Measurements from ENCODE around the gene ATP11A.
"Not testable (repeated sequence)": the region's sequence is repeated elsewhere in the genome, so short reads cannot be mapped to it uniquely, and the experiment has no call there.

ATP11A gene

GRCh38 chr13:112843392-112844111 is 153.7 kb downstream of the ATP11A start:
- DNase-seq: no peak

DNA sequence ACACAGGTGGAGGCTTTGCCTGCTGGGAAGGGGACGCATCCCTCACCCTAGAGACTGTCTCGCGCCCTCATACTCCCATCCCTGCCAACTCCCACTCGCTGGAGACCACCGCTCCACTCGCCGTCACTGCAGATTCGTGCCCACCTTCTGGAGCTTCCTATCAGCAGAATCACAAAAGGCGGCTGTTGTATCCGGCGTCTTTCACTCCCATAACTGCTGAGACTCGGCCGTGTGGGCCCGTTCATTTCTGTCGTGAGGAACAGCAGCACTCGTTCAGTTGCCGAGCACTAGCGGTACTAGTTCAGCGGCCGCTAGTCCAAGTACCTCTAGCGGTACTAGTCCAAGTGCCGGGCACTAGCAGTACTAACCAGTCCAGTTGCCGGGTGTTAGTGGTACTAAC is 154.6 kb downstream of the ATP11A start:
- no peak for DNase-seq

- DNase-seq: no peak
These were observed 155.0 kb downstream of the ATP11A start for GRCh38 chr13:112844879-112845278.

- DNase-seq: no peak
These were observed 155.8 kb downstream of the ATP11A start for GRCh38 chr13:112845511-112846144.

GRCh38 chr13:112846411-112847115 is 156.7 kb downstream of the ATP11A start:
- DNase-seq: no peak

DNA sequence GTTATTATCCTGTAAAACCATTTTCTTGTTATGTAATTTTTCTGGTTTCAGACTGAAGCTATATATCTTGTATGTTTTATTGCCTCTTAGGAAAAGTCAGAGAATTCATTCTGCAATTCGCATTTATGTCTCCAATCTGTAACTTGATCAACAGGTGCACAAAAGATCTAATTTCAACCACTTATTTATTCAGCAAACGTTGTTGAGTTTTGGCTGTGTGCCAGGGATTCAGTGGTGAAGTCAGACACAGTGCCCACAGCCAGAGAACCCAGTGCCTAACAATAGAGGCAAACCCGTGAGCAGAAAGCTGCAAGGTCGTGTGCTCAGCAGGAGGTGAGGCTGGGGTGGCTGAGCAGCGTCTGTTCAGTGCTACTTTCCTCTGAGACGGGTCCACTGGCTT is 159.7 kb downstream of the ATP11A start:
- DNase-seq: no peak

- DNase-seq: no peak
These were observed 160.4 kb downstream of the ATP11A start for GRCh38 chr13:112850273-112850672.

GRCh38 chr13:112851107-112852038 is 161.5 kb downstream of the ATP11A start:
- no peak for DNase-seq

DNA sequence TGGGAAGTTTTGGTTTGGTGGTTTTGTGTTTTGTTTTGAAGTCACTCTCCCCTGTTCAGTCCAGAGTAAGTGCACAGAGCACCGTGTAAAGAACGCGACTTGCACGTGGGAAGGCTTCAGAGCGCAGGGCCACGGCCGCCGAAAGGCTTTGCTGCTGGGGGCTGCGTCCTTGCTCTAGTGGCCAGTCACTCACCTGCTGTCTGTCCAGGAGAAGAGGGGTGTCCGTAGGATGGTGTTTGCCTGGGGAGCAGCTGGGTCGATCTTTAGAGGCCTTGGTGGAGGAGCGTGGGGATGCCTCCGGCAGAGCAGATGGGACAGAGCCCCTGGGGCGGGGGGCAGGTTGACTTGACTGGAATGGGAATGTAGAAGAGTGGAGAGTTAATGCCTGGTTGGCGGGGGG is 162.6 kb downstream of the ATP11A start:
- DNase-seq: no peak

- no peak for DNase-seq
These were observed 163.0 kb downstream of the ATP11A start for GRCh38 chr13:112852808-112853207.

DNA sequence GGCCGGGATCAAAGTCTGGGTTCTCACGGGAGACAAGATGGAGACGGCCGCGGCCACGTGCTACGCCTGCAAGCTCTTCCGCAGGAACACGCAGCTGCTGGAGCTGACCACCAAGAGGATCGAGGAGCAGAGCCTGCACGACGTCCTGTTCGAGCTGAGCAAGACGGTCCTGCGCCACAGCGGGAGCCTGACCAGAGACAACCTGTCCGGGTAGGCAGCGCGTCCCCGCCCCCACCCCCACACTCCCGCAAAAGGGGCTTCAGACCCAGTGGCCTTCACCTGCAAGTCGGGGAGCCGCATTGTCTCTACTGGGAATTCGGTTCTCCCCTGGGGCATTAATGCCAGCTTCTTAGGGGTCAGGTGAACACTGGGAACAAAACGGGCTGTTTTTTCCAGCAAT is 164.5 kb downstream of the ATP11A start:
- no peak for DNase-seq

- DNase-seq: no peak
These were observed 166.0 kb downstream of the ATP11A start for GRCh38 chr13:112855859-112856258.

- no peak for DNase-seq
These were observed 168.2 kb downstream of the ATP11A start for GRCh38 chr13:112857914-112858490.

DNA sequence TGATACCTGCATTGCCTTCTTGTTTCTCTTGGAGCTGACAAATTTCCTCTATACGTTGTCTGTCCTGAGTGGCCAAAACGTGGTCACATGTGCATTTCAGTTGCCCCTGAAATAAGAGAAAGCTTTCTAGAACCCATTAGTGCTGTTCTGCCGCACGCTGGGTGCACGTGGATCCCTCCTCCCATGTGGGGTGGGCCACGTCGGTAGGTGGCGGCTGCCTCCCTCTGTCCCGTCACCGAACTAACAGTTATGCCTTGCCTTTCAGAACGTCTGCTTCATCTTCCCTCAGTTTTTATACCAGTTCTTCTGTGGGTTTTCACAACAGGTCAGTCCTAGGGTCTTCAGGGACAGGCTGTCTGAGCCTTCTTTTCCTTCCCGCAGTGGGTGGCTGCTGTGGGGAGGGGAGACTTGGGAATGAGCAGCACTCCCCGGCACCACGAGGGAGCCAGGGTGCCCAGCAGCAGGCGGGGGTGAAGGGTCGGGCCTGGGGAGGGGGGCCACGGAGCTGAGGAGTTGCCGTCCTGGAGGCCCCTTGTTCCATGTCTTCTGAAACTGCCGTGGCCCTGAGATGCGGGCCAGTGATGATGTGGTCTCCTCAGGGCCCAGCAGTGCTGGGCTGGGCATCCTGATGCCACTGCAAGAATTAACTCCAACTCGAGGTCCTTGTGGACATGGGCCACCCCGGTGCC is 169.4 kb downstream of the ATP11A start:
- DNase-seq: no peak

DNA sequence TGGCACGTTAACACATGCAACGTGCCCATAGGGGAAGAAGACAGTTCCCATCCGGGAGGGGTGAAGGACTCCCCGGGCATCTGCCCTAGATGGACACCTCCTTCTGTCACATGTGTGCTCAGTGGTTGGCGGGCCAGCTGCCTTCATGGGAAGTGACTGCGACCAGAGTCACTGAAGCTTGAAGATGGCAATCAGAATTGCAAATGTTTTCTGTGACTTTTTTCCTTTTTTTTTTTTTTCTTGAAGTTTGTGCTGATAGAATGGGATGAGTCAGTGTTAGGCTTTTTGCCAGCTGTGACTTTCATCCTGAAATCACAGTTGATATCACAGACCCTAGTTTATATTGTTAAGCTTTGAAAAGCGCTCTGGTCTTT is 170.0 kb downstream of the ATP11A start:
- DNase-seq: no peak

GRCh38 chr13:112861876-112862615 is 172.2 kb downstream of the ATP11A start:
- no peak for DNase-seq

GRCh38 chr13:112863356-112863755 is 173.5 kb downstream of the ATP11A start:
- not testable (repeated sequence) for DNase-seq

- DNase-seq: not testable (repeated sequence)
These were observed 175.6 kb downstream of the ATP11A start for GRCh38 chr13:112865478-112865877.

DNA sequence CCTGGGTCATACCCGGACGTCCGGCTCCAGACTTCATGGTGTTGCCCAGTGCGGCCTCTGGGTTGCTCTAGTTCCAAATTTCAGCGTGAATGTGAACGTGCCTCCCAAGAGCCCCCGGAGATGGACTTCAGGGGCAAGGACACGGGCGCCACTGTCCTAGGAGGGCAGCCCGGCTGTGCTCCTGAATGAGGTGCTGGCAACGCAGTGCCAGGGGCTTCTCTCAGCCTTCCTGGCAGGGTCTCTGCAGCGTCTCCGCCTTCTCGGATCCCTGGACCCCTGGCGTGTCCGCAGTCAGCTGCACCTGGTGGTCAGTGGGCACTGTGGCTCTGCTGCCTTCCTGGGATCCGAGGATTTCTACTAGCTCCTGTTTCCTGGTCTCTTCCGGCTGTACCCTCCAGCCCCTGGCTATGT is 177.5 kb downstream of the ATP11A start:
- DNase-seq: no peak

DNA sequence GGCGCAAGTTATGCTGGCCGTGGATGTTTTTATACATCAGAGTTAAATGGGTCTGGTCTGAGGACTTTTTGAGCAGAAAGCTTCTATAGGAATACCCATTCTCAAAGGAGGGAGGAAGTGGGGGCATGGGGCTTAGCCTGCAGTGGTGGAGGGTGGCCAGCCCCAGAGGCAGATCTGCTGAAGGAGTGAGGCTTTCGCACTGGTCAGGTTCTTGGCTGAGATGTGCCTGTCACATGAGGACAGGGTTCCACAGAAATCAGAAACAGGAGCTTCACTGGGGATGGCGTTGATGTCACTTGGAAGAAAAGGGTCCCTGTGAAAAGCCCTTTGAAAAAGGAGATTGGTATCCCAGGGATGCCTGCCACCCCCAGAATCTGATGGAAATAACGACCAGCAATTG is 178.5 kb downstream of the ATP11A start:
- DNase-seq: no peak
